ENCODE data around the gene CDC25C.
"Not testable (repeated sequence)": the region's sequence is repeated elsewhere in the genome, so short reads cannot be mapped to it uniquely, and the experiment has no call there.

CDC25C gene

DNA sequence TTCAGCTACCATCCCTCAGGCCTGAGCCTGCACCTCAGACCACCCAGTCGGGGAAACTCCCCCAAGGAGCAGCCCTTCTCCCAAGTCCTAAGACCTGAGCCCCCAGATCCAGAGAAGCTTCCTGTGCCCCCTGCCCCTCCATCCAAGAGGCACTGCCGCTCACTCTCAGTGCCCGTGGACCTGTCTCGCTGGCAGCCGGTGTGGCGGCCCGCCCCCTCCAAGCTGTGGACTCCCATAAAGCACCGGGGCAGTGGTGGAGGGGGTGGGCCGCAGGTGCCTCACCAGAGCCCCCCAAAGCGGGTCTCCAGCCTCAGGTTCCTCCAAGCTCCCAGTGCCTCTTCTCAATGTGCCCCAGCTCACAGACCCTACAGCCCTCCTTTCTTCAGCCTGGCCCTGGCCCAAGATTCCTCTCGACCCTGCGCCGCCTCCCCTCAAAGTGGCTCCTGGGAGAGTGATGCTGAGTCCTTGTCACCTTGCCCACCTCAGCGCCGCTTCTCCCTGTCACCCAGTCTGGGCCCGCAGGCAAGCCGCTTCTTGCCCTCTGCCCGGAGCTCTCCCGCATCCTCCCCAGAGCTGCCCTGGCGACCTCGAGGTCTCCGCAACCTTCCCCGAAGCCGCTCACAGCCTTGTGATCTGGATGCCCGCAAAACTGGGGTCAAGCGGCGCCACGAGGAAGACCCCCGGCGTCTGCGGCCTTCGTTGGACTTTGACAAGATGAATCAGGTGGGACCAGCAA lies 13.5 kb upstream of the CDC25C start:
- DNase-seq, result no peak

DNA sequence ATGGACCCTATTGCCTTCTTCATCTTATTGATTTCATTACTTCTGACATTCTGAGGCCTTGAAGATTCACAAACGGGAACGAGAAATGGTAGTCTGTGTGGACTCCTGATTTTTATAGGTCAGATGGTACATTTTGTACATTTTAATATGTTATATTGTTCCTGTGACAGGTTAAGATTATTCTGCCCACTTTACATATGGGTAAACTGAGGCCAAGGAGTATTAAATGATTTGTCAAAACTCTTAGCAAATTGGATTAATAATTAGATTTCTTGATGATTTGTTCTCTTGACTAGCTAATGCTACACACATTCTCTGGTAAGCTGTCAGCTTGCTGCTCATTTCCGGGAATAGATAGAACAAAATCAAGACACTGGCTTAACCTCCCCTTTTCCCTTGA lies 8.4 kb upstream of the CDC25C start:
- DNase-seq, result no peak

DNA sequence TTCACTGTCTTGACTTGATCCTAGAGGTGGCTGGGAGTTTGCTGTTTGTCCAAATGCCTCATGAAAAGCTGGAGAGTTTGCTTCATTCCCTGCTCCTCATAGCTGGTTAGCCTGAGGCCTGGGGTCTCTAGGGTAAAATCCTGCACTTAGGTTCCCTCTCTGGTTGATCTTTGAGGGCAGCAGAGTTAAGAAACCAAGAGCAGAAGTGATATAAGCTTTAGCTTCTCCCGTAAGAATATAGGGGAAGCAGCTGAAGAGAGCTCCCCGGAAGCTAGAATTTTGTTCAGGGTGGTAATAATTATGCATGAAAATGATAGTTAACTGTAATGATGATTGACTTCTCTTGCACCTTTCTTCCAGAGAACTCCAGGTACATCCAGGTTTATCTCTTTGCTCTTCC lies 7.9 kb upstream of the CDC25C start:
- DNase-seq, result no peak

DNA sequence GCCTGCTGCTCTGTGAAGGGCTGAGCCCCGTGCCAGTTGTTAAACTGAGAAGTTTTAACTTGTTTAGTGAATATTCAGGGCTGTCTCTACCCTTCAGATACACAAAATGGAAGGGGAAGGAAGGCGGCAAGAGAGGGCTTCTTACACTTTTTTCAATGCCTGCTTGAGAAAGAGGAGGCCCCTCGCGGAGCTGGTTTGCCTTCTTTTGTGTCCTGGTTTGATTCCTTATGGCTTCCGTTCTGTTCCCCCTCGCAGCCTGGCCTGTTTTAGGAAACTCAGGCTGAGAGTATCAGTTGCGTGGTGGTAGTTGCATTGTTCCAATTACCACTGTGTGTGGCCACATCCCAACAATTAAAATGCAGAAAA lies 7.5 kb upstream of the CDC25C start:
- DNase-seq, result no peak

DNA sequence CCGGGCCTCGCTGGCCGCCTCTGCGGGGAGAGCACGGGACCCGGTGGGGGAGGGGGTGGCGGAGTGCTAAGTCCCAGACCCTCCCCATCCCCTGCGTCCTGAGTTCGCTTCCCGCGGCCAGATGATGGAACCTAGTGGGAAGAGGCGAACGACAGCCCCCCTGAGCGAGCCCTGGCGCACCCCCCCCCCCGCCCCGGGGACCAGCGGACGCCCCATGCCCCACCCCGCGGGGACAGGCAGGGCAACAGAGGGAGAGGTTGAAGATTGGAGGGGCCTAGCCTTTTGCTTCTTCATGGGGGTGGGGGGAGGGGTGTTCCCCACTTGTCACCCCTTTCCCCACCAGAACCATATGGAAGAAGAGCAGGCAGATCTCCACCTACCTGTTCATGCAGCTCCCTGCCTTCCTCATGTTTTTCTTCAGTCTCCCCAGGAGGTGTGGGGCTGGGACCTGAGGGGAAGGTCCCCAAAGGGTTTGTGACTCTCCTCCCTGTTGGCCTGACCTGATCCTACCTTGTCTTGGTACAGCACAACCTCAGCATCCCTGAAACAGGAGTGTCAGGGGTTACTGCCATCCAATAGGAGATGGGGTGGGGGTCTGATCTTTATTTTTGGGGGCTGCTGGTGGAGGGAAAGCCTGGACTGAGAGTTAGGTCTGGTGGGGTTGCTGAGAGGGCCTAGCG lies 6.9 kb upstream of the CDC25C start:
- DNase-seq, result no peak

DNA sequence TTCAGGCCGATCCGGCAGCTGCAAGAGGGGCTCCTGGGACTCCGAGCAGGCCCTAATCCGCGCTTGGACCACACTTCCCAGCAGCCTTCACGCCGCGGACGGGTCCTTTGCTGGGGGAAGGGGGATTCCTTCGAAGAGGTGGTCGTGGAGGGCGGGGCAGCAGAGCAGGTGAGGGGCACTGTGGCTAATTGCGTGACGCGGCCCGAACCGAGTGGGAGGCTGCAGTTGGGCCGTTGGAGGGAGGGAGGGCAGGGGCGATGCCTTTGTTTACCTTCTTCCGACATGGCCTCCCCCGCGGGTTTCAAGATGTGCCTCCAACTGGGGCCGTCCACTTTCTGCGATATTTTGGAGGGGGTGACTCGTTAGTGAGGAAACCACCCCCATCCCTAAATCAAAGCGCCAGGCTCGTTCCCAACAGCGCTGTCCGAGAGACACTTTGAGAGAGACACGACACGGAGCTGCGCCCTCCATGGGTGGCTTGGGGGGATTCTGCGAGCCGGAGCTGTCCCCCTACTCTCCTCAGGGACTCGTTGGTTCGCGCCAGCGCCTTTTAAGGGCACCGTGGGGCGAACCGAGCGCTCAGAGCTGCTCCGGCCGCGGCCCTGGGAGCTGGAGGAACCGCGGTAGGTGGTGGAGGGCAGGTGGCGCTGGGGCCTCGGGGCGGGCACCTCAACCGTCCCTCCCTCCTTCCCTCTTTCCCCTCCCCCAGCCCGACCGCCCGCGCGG lies 6.2 kb upstream of the CDC25C start, which contains the start of gene FAM53C:
TSS of gene FAM53C (plus strand) at position 582 of the 726 bp plus-strand sequence. CDS start 3,070 bp downstream, outside the sequence.
- DNase-seq, result peak; percentile 93

DNA sequence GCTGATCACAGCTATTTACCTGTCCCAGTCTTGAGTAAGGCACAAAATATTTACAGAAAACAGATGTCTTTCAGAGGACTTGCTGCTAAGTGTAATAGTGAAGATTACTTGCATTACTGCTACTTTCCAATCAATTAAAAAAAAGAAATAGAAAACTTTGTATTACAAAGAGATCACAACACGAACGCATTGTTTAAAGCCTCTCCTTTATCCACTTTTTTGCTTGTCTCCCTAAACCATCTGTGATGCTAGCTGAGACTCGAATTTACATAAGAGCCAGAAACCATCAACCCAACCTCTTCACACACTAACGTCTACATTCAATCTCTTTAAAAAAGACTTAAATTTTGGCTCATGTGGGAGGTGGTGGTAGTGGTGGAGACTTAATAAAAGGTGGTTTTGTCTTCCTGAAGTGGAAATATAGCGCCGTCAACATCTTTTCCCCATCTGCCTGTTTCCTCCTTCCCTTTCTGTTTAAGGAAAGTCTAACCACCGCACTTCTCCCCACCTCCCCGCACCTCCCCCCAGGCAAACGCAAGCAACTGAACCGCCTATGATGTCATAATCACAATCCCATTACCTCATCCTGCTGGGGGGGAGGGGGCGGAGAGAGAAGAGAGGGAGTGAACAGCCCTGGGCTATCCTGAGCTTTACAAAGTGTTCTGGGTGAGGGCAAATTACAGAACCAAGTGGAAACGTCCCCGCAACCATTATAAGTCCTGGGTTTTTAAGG lies 5.5 kb upstream of the CDC25C start:
- DNase-seq, result no peak

DNA sequence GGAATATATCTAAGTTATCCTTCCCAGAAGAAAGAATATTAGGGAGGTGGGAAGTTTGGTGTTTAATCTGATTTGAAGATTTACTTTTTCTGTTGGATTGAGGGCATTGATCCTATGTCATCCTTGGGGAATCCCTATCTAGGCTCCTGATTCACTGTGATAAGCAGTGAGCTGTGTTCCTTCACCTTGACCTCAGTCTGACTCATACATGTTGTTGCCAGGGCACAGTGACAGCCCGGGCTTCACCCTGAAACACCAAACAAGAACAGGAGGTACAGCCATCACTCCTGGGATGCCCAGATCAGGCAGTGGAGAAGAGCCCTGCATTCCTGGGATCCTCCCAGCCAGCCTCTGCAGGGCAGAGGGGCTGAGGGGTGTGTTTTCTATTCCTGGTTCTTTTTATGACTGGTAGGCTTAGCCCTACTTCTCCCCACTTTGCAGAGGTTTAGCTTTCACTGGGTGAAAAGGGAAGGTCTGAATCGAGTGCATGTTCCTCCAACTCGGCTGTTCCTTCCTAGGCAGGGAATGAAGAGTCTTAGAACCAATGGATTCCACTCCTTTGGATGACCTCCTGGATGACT lies 3.4 kb upstream of the CDC25C start:
- no peak for DNase-seq

DNA sequence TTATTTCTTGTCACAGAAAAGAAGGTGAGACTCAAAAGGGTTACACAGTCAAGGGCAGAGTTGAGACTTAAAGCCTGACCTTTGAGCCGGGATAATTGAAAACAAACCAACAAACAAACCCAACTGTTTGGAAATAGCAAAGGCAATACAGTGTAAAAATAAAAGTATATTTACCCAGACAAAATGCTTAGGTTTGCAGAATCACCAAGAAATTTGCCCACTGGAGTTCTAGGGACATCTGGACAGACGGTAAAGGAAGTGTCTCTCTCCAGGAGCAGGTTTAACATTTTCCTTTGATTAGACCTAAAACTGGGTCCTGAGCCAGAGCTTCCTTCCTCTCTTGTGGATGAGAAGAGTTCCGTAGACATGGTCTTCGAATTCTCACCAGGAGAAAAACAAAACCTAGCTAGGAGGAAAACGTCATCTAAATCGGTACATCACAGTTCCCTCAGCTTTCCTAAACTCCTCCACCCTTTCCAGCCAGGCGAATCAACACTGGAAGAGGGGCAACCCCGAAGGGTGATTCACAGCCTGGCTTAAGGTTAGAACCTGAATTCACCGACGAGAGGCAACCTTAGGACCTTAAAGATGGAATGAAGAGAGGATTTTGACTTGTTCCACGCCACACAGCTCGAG lies 673 bp downstream of the CDC25C start:
- no peak for DNase-seq

DNA sequence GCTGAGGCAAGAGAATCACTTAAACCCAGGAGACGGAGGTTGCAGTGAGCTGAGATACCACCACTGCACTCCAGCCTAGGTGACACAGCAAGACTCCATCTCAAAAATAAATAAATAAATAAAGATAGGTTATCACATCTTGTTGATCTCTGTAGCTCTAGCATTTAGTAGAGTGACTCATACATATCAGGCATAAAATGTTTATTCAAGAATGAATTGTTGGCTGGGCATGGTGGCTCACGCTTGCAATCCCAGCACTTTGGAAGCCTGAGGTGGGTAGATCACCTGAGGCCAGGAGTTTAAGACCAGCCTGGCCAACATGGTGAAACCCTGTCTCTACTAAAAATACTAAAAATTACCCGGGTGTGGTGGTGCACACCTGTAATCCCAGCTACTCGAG lies 13.4 kb downstream of the CDC25C start:
- not testable (repeated sequence) for DNase-seq

DNA sequence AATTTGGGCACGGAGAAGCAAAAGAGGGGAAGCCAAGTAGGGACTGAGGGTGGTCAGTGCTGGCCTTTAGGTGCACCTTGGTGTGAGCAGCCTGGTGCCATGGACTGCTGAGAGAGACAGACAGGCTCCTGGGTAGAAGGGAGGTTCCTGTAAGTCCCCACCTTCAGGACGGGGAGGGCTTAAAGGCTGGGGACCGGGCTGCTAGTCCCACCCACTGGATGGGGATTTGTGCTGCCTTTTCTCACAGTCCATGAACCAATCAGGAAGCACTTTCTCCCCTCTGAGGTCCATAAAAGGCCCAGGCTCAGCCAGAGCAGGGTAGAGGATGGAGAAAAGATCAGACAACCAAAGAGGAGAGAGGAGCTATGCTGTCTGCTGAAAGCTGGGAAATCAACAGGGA lies 15.2 kb downstream of the CDC25C start:
- no peak for DNase-seq

DNA sequence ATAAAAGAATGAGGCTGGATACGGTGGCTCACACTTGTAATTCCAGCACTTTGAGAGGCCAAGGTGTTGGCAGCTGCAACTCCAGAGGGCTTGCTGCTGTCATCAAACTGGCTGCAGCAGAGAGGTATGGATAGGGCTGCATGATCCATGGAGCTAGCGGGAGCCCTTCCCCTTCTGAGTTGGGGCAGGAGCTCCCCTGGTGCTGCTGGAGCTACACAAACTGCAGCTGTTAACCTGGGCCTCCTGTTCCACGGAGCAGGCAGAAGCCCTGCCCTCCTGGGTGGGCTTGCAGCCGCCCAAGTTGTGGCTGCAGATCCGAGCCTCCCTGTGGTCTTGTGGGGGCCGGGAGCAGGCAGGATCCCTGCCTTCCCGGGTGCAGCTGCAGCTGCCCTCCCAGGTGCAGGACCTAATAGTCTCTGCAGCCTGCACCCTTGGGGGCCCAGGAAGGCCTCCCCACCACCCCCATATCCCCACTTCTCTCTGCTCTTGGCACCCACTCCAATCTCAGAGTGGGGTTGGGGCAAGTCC lies 15.8 kb downstream of the CDC25C start:
- DNase-seq, result no peak

DNA sequence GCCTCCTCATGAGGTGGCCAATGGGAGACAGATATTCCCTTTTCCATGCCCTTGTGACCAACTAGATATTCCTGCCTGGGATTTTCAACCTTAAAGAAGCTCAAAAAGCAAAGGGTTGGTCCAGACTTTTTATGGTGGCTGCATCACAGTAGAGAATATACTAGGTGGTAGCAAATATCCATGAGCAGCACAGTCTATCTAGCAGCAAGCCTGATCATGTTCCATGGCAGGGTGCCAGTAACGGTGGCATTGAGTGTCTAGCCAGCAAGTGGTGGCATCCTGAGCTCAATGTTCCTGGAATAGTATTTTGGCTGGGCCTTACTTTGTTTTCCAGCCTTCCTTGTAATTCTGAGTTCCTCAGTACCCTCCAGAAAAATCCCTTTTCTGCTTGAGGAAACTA lies 25.8 kb downstream of the CDC25C start:
- DNase-seq, result no peak

DNA sequence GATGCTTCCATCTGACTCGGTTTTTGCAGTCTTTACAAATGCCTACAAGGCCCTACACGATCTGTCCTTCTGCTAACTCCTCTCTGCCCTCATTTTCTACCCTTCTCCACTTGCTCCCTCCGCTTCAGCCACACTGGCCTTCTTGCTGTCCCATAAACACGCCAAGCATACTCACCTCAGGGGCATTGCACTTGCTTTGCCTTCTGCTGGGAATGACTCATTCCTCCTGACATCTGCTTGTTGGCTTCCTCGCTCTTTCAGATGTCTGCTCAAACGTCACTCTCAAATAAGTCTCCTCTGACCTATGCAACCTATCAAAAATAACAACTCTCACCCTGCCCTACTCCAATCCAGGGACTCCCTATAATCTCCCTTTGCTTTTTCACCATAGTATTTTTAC lies 28.2 kb downstream of the CDC25C start:
- no peak for DNase-seq

DNA sequence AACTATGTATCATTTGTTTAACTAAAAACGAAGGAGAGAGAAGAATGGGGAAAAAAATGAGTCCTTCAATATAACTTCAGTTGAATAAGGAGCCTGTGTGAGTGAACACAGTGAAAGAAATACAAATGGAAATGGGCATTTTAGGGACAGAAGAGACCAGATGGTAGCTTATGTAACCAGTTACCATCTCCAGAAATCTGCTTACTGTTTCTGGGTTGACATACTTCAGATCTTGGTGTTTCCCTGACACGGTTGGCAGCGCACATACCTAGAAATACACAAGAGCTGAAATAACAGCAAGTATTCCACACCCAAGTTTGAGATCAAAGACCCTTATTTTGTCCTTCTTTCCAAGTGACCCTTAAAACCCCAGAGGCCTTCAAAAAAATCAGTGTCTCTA lies 42.3 kb downstream of the CDC25C start:
- no peak for DNase-seq

DNA sequence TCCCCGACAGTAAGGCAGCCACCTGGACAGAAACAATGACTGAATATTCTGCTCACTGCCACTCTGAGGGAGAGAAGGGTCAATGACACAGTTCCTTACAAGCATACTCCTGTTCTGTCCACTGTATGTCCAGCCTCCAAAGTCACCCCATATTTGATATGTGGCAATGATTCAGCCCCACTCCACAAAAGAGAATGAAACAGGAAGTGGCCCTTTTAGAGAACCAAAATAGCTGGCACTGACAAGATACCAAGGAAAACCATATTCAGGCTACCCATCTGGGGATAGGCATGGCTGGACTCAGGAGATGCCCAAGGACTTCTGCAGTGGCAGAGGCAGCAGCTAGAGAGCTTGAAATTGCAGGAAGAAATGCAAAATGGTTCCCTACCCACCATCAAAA lies 44.4 kb downstream of the CDC25C start:
- no peak for DNase-seq

DNA sequence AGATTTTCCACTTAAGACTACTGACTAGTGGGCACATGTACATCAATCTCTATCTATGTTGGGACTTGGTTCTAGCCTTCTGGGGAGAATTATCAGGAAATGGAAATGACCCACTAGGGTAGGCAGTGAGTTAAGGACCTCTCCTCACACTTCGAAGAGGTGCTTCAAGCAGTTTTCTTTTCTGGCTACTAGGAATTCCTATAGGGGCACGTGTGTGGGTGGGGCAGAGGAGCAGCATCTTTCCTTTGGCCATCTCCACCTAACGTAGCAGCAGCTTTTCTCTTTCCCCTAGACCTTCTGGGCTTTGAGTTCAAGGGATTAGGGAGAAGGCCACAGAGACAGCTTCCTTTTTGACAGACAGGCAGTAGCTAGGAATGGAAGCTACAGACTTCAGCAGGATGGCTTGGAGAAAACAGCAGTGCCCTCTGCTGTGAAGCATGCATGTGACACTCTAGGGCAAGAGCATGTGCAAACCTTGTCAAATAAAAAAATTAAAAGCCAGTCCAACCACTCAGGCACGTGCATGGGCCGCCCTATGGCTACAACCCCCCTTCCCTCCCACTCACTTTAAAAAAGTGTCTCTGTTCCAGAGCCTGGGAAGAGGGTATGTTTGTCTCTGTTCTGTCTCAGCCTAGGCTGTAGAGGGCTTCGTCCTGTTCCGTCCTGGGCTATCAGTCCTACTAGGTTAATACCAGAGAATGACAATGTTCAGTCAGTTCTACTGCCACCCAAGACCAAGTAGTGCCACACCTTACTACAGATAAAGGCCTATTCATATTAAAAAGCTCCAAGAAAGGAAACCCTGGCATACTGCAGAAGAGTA lies 48.5 kb downstream of the CDC25C start:
- no peak for DNase-seq

DNA sequence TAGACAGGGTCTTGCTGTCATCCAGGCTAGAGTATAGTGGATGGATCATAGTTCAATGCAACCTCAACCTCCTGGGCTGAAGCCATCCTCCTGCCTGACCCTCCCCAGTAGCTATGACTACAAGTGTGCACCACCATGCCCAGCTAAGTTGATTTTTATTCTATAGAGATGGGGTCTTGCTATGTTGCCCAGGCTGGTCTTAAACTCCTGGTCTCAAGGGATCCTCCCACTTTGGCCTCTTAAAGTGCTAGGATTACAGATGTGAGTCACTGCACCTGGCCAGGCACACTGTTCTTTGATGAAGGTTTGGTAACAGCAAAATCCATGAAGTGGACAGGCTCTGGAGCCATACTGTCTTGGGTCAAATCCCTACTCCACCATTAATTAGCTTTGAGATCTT lies 50.7 kb downstream of the CDC25C start:
- no peak for DNase-seq

DNA sequence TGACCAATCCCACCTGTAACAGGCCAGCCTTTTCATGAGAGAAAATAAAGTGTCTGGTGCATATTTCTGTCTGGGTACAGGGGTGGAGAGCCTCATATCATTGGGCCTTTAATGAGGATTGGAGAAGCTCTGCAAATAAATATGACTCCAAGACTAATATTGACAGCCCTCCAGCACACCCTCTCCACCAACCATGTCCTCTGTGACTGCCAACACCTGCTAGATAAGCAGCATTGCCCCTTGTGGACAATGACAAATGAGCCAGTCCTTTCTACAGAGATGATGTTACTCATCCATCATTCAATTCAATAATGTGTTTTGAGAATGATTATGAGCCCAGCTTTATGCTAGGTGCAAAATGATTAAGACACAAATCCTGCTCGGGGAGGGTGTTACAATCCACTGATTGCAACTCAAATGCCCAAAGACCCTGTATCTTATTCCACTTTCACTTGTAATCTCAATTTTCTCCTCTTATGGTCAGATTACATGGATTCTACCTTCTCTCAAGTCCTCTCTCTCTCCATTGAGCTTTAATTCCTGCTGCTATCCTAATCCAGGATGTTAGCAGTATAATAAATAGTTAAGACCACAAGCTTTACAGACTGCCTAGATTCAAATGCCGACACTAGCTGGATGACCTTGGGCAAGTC lies 55.1 kb downstream of the CDC25C start:
- DNase-seq, result no peak

DNA sequence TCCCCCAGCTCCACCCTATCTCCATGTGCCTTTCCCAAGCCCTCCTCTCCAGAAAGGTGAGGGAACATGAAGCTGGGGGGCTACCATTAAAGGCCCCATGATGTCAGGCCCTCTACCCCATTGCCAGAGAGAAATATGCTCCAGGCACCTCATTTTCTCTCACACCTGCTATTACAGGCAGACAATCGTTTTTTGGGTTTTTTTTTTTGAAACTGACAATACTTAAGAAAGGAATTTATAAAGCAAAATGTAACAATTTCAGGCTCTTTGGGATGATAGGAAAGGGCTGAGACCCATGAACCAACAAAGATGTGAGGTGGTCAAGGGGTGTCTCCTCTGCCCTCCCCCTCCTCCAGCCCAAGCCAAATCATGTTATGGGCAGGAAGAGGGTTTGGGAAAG lies 55.7 kb downstream of the CDC25C start:
- no peak for DNase-seq

DNA sequence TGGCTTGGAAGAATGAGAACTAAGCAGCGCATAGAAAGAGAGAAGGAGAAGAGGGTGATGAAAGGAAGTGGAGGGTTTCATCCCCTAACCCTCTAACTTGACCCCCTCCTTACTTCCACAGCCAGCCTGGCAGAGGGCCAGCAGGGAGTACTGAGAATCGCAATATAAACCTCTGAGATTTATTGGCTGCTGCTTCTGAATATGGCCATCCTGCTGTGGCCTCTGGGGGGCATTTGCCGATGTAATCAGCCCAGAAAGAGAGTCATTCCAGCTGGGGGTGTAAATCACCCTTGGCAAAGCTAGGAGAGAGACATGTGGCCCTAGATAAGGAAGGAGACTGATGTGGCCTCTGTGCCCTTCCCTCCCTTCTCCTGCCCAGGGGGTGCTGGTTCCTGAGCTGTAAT lies 56.2 kb downstream of the CDC25C start:
- DNase-seq, result no peak
